MM.1S (cell line): Measurements from ENCODE around the gene RPL32.
"Not testable (repeated sequence)": the region's sequence is repeated elsewhere in the genome, so short reads cannot be mapped to it uniquely, and the experiment has no call there.

ENCODE experiments used
- DNase-seq: peaks from one replicate; pipeline ENCODE4 v3.0.0-alpha.2; 2015
- H2AFZ ChIP-seq: fragments of 300-600 bp; sonication (generic); 2 replicates; pipeline ENCODE4 v1.6.0; 2016; ENCODE audit warnings: antibody characterized with exemption, low read length
- H3F3A ChIP-seq: fragments of 300-600 bp; sonication (generic); 2 replicates; pipeline ENCODE4 v1.6.1; 2016; ENCODE audit warnings: mild to moderate bottlenecking, antibody characterized with exemption, low read length, moderate library complexity, mixed read lengths; ENCODE audit not compliant: insufficient read depth
- H3K27ac ChIP-seq: fragments of 300-600 bp; sonication (generic); 2 replicates; pipeline ENCODE4 v1.5.1; 2016; ENCODE audit warnings: mild to moderate bottlenecking, low read length
- H3K27me3 ChIP-seq: fragments of 300-600 bp; sonication (generic); replicated peaks from 2 replicates; pipeline ENCODE4 v1.6.0; 2016; ENCODE audit warnings: low read length; ENCODE audit not compliant: insufficient read depth
- H3K36me3 ChIP-seq: fragments of 300-600 bp; sonication (generic); replicated peaks from 2 replicates; pipeline ENCODE4 v1.6.1; 2016; ENCODE audit warnings: mild to moderate bottlenecking, low read length, mixed read lengths; ENCODE audit not compliant: insufficient read depth
- H3K4me1 ChIP-seq: fragments of 300-600 bp; sonication (generic); 2 replicates; pipeline ENCODE4 v1.6.1; 2016; ENCODE audit warnings: low read length, mixed read lengths
- H3K4me2 ChIP-seq: fragments of 300-600 bp; sonication (generic); 2 replicates; pipeline ENCODE4 v1.6.0; 2016; ENCODE audit warnings: low read depth, low read length
- H3K4me3 ChIP-seq: fragments of 300-600 bp; sonication (generic); 2 replicates; pipeline ENCODE4 v1.5.1; 2016; ENCODE audit warnings: low read length, mixed read lengths
- H3K79me2 ChIP-seq: fragments of 300-600 bp; sonication (generic); 2 replicates; pipeline ENCODE4 v1.6.1; 2016; ENCODE audit warnings: mixed run types, low read length, mixed read lengths
- H3K9ac ChIP-seq: fragments of 300-600 bp; sonication (generic); 2 replicates; pipeline ENCODE4 v1.6.1; 2016; ENCODE audit warnings: low read length, mixed read lengths
- H3K9me2 ChIP-seq: fragments of 300-600 bp; sonication (generic); replicated peaks from 2 replicates; pipeline ENCODE4 v1.6.1; 2016; ENCODE audit warnings: mild to moderate bottlenecking, low read length, mixed read lengths; ENCODE audit not compliant: insufficient read depth
- H3K9me3 ChIP-seq: fragments of 300-600 bp; sonication (generic); replicated peaks from 2 replicates; pipeline ENCODE4 v1.6.1; 2016; ENCODE audit warnings: mild to moderate bottlenecking, low read length, mixed read lengths; ENCODE audit not compliant: insufficient read depth
- H4K20me1 ChIP-seq: fragments of 300-600 bp; sonication (generic); 2 replicates; pipeline ENCODE4 v1.6.1; 2016; ENCODE audit warnings: mild to moderate bottlenecking, low read length, moderate library complexity, mixed read lengths; ENCODE audit not compliant: insufficient read depth
- CTCF ChIP-seq: fragments of 300-600 bp; sonication (generic); IDR thresholded peaks from 2 replicates; pipeline ENCODE4 v1.5.1; 2016; ENCODE audit warnings: antibody characterized with exemption, low read length, mixed read lengths
- EZH2 ChIP-seq: fragments of 300-600 bp; sonication (generic); optimal IDR thresholded peaks from 2 replicates; pipeline ENCODE3; 2017; ENCODE audit warnings: low read depth, mild to moderate bottlenecking, antibody characterized with exemption, low read length, mixed read lengths
- EZH2phosphoT487 ChIP-seq: fragments of 300-600 bp; sonication (generic); IDR thresholded peaks from 2 replicates; pipeline ENCODE4 v1.6.1; 2018; ENCODE audit warnings: antibody characterized with exemption, low read length

The RPL32 gene

GRCh38 chr3:12884186-12884680 lies 42.9 kb upstream of the RPL32 start:
- Histone ChIP-seq H2AFZ (no peak overlapping the region), H3K4me1 (peaks cover 9% of the 10 kb centered on the region; the same call in 1 of the 2 replicates), H3F3A (no peaks in the 10 kb centered on the region), H3K9me2 (no peaks in the 10 kb centered on the region), H3K79me2 (no peaks in the 10 kb centered on the region), H4K20me1 (0 out of 2 replicates have a peak, but pooled peaks cover 7% of the 10 kb centered on the region), H3K36me3 (no peaks in the 10 kb centered on the region), H3K9ac (no peak overlapping the region), H3K4me3 (no peak overlapping the region), H3K27me3 (peaks cover 97% of the 10 kb centered on the region), H3K9me3 (no peaks in the 10 kb centered on the region), H3K27ac (no peak overlapping the region), H3K4me2 (no peak overlapping the region)
- DNase-seq: no peak
- TF ChIP-seq CTCF (no peak), EZH2 (no peak), EZH2phosphoT487 (no peak)

- Histone ChIP-seq H3K27me3 (peaks cover 96% of the 10 kb centered on the region), H3K79me2 (no peaks in the 10 kb centered on the region), H3F3A (no peaks in the 10 kb centered on the region), H3K9me2 (no peaks in the 10 kb centered on the region), H3K36me3 (no peaks in the 10 kb centered on the region), H2AFZ (no peak overlapping the region), H3K4me2 (no peak overlapping the region), H3K4me3 (no peak overlapping the region), H3K4me1 (peaks cover 9% of the 10 kb centered on the region; the same call in 1 of the 2 replicates), H4K20me1 (0 out of 2 replicates have a peak, but pooled peaks cover 7% of the 10 kb centered on the region), H3K9ac (no peak overlapping the region), H3K9me3 (no peaks in the 10 kb centered on the region), H3K27ac (no peak overlapping the region)
- no peak for DNase-seq
- TF ChIP-seq EZH2: no peak
- TF ChIP-seq EZH2phosphoT487: no peak
- TF ChIP-seq CTCF: no peak
Observed at GRCh38 chr3:12882336-12883310, 41.3 kb upstream of the RPL32 start.

- not testable (repeated sequence) for H3K4me2 ChIP-seq, H3K36me3 ChIP-seq, H2AFZ ChIP-seq, H3K4me1 ChIP-seq, H3K79me2 ChIP-seq, H3K9me2 ChIP-seq, H3F3A ChIP-seq, H3K9me3 ChIP-seq, H3K9ac ChIP-seq, H3K27ac ChIP-seq, DNase-seq, H3K4me3 ChIP-seq, H4K20me1 ChIP-seq
- H3K27me3 ChIP-seq: peaks cover 95% of the 10 kb centered on the region
Observed at GRCh38 chr3:12881858-12882257, 40.5 kb upstream of the RPL32 start.
